RWPE2 (cell line): ENCODE measurements around the gene NMT2.

ENCODE experiments used
- ATAC-seq: fragments of 200-7000 bp; cut with Tn5 transposase; 3 replicates; pipeline ENCODE4 v1.9.1; 2021; ENCODE audit warnings: low read depth
- DNase-seq: peaks from one replicate; pipeline ENCODE4 v3.0.0-alpha.2; 2020; ENCODE audit warnings: low spot score
- H3K27ac ChIP-seq: fragments of 450-650 bp; 2 replicates; pipeline ENCODE4 v1.5.1; 2017; ENCODE audit warnings: mild to moderate bottlenecking; ENCODE audit not compliant: poor library complexity, severe bottlenecking
- H3K27me3 ChIP-seq: fragments of 250-450 bp; sonication (Bioruptor Pico); 2 replicates; pipeline ENCODE4 v1.5.1; 2021; ENCODE audit warnings: mild to moderate bottlenecking, moderate library complexity; ENCODE audit not compliant: insufficient read depth, poor library complexity, severe bottlenecking
- H3K36me3 ChIP-seq: fragments of 250-450 bp; sonication (Bioruptor Pico); 2 replicates; pipeline ENCODE4 v1.5.1; 2020; ENCODE audit warnings: low read depth, mild to moderate bottlenecking, moderate library complexity
- H3K4me1 ChIP-seq: fragments of 250-450 bp; sonication (Bioruptor Pico); 2 replicates; pipeline ENCODE4 v1.5.1; 2021; ENCODE audit warnings: mild to moderate bottlenecking, moderate library complexity; ENCODE audit not compliant: insufficient read depth, poor library complexity, severe bottlenecking
- H3K4me3 ChIP-seq: fragments of 250-450 bp; sonication (Bioruptor Pico); 2 replicates; pipeline ENCODE4 v1.5.1; 2021; ENCODE audit warnings: mild to moderate bottlenecking, moderate library complexity; ENCODE audit not compliant: severe bottlenecking
- H3K9me3 ChIP-seq: fragments of 250-450 bp; sonication (Bioruptor Pico); 2 replicates; pipeline ENCODE4 v1.5.1; 2021; ENCODE audit warnings: mild to moderate bottlenecking, moderate library complexity; ENCODE audit not compliant: severe bottlenecking
- TF ChIP-seq, protein P1 (sequence below): fragments of 450-650 bp; IDR thresholded peaks from one replicate; pipeline ENCODE4 v1.5.1; 2017; ENCODE audit warnings: mild to moderate bottlenecking, moderate library complexity; ENCODE audit not compliant: poor library complexity, severe bottlenecking

The NMT2 gene

DNA sequence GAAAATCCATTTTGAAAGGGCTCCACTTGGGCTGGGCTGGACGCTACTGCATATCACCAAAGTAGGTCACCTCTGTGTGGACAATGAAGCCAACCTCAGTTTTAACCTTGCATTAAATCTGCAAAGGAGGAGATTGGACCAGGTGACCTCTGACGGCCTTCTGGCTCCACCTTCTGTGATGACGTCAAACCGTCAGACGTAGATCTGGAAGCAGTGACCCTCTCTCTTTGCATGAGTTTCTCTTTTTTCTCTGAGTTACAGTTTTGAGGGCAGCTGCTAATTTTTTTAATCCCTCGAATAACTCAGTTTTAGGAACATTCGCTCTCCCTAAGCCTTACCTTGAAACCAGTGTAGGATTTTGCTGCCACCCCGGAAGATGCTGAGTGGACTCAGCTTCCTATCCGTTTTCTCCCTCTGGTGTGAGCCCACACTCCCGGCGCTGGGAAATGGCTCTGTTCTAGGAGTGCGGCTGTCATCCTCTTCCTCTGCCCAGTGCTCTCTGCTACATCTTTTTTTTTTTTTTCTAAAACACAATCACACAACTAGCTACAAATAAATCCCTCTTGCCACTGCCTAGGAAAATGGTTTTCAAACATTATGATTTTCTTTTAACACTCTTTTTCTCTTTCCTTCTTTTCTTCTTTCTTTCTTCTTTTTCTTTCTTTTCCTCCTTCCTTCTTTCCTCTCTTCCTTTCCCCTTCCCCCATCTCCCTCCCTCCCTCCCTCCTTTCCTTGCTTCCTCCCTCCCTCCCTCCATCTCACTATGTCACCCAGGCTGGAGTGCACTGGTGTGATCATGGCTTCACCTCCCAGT lies 27.7 kb upstream of the NMT2 start:
- no peak overlapping the region for H3K27ac ChIP-seq
- no peaks in the 10 kb centered on the region for H3K27me3 ChIP-seq
- H3K36me3 ChIP-seq, result no peaks in the 10 kb centered on the region
- DNase-seq (no peak), ATAC-seq (no peak)
- peaks cover 19% of the 10 kb centered on the region for H3K4me1 ChIP-seq
- H3K4me3 ChIP-seq, result no peak overlapping the region
- no peaks in the 10 kb centered on the region for H3K9me3 ChIP-seq
- TF ChIP-seq, protein P1, sequence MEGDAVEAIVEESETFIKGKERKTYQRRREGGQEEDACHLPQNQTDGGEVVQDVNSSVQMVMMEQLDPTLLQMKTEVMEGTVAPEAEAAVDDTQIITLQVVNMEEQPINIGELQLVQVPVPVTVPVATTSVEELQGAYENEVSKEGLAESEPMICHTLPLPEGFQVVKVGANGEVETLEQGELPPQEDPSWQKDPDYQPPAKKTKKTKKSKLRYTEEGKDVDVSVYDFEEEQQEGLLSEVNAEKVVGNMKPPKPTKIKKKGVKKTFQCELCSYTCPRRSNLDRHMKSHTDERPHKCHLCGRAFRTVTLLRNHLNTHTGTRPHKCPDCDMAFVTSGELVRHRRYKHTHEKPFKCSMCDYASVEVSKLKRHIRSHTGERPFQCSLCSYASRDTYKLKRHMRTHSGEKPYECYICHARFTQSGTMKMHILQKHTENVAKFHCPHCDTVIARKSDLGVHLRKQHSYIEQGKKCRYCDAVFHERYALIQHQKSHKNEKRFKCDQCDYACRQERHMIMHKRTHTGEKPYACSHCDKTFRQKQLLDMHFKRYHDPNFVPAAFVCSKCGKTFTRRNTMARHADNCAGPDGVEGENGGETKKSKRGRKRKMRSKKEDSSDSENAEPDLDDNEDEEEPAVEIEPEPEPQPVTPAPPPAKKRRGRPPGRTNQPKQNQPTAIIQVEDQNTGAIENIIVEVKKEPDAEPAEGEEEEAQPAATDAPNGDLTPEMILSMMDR, result no peak

DNA sequence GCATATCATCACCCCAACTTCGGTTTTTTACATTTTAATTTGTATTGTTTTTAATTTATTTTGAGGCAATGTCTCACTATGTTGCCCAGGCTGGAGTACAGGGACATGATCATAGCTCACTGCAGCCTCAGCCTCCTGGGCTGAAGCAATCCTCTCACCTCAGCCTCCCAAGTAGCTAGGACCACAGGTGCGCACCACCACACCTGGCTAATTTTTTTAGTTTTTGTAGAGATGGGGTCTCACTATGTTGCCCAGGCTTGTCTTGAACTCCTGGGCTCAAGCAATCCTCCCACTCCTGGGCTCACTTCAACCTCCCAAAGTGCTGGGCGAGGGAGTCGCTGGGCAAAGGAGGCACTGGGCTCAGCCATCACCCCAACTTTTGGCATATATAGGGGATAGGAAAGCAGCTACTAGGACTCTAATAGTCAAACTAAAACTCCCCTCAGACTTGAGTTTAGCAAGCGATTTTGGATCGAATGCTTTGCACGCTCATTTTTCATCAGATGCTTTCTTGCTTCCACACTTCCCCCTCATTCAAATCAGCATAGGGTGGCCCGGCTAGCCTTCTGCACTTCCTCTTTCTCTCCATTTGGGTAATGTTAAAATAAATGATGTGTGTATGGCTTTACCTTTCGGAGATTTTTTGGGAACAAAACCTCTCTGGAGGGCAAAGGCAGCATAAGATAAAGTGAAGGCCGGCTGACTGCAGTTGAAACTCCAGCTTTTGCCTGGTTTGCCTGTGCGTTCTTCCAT lies 20.8 kb upstream of the NMT2 start:
- no peaks in the 10 kb centered on the region for H3K9me3 ChIP-seq
- DNase-seq (no peak), ATAC-seq (no peak)
- no peak overlapping the region for H3K27ac ChIP-seq
- TF ChIP-seq, protein P1, result no peak
- H3K4me1 ChIP-seq, result no peaks in the 10 kb centered on the region
- H3K36me3 ChIP-seq, result no peaks in the 10 kb centered on the region
- no peaks in the 10 kb centered on the region for H3K27me3 ChIP-seq
- H3K4me3 ChIP-seq, result no peak overlapping the region

DNA sequence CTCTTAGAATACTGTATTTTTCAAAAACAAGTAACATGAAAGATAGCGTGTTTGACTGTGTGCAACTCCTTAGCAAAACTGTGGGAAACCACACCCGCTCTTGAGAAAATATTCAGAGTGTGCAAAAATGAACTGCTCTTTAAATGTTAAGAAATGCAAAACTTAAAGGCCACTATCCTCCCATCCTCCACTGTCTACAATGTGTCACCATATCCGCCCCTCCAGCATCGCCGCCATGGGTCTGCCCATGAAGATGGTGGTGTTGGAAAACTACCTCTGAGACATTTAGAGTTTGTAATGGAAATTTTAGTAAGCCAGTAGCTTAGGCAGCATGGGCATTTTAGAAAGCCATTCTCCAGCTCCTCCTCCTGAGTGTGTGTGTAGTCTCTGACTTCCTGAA lies 20.1 kb upstream of the NMT2 start:
- TF ChIP-seq, protein P1, result no peak
- Histone ChIP-seq H3K27me3 (no peaks in the 10 kb centered on the region), H3K36me3 (no peaks in the 10 kb centered on the region), H3K9me3 (no peaks in the 10 kb centered on the region), H3K4me1 (no peaks in the 10 kb centered on the region), H3K27ac (no peak overlapping the region), H3K4me3 (no peak overlapping the region)
- DNase-seq (no peak), ATAC-seq (no peak)

DNA sequence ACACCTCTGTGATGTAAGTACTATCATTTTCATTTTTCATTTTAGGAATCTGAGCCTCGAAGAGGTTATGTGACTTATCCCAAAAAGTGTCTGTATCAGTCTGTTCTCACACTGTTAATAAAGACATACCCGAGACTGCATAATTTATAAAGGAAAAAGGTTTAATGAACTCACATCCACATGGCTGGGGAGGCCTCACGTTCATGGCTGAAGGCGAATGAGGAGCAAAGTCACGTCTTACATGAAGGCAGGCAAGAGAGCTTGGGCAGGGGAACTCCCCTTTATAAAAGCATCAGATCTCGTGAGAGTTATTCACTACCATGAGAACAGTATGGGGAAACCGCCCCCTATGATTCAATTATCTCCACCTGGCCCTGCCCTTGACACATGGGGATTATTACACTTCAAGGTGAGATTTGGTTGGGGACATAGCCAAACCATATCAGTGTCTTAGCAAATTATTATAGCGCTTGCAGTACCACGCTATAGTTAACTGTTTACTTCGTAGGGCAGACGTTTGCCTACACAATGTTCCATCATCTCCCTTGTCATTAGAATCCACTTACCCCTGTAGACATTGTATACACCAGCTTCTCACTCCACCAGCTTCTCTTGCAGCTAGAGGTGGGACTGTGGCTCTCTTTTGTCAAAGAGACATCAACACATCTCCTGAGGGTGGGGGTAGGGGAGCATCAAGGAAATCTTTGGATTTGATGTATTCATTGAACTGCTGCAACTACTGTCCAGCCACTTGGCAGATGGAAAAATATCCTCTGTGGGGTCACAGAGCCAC lies 15.4 kb upstream of the NMT2 start:
- Histone ChIP-seq H3K27ac (no peak overlapping the region), H3K4me3 (no peak overlapping the region), H3K9me3 (no peaks in the 10 kb centered on the region), H3K4me1 (peaks cover 2% of the 10 kb centered on the region), H3K27me3 (no peaks in the 10 kb centered on the region), H3K36me3 (no peaks in the 10 kb centered on the region)
- DNase-seq (no peak), ATAC-seq (no peak)
- TF ChIP-seq, protein P1, result no peak
